Stimulated activated CD4-positive, alpha-beta T cell treated with anti-CD3 and anti-CD28 coated beads, Interleukin-4, amount 100 ng/mL, for 24 hours (primary cell): ENCODE data around the gene FAM221B.

Experiments
- DNase-seq: peaks from one replicate; pipeline ENCODE4 v3.0.0-alpha.2; 2020

FAM221B gene

DNA sequence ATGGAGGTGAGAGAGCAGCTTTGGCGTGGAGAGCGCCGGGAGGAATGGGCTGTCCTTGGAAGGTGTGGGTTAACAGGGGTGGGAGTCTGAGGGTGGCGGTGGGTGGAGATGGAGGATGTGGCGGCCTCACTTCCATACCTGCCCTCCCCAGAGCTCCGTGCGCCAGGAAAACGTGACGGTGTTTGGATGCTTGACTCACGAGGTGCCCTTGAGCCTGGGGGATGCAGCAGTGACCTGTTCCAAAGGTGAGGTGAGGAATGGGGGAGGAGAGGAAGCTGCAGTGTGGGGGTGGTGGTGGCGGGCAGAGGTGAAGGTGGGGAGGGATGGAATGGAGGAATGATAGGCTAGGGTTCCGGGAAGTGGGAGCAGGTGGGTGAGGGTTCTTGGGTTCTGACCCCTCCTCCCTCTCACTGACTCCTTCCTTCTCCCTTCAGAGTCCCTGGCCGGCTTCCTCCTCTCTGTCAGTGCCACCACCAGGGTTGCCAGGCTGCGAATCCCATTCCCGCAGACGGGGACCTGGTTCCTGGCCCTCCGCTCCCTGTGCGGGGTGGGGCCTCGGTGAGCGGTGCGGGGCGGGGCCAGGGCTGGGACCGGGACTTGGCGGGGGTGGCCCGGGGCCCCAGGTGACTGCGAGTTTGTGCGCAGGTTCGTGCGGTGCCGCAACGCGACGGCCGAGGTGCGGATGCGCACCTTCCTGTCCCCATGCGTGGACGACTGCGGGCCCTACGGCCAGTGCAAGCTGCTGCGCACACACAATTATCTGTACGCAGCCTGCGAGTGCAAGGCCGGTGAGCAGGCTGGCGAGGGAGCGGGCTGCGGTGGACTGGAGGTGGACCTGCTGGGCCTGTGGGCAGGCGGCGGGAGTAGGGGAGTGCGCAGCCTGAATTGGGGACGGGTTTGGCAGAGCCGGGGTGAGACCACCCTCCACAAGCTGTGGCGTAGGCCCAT is 17.6 kb upstream of the FAM221B start:
- DNase-seq, result no peak

DNA sequence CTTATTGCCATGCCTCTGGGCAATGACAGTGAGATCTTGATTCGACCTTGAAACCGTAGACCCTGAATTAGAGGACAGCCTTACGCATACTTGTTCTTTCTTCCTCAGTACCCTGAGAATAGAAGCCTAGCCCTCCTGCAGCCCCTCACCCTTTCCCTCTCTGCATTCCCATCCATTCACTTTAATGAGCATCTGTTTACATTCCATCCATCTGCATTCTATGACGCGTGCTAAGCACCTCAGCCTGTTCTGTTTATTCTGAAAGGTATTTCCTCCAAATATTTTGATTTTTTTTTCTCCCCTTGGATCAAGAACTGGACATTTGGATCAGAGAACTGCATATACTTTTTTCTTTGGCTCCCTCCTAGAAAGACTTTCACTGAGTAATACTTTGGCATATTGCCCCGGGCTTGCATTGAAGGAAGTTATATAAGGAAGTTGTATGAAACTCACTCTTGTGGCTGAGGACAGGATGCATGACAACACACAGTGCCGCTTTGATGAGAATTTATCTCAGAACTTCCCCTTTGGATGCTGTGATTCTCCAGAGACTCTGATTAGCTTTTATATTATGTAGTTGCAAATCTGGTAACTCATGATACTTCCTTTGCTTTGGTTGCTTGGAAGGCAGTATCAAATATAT is 16.2 kb upstream of the FAM221B start:
- DNase-seq, result peak; percentile 11

DNA sequence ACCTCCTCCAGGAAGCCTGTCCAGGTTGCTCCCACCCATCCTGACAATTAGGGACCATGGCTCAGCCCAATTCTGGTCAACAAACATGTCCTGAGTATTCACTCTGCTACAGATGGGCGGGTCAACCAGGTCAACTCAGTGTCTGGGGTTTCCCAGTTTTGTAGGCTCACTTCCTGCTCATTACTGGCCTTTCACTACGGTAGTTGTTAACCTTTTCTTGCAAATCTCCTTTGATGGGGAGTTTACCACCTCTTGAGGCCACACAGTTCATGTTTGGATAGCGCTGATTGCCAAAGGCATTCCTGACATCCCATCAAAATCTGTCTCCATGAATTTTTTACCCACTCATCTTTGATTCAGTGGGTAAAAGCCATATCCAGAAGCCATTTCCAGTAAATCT is 14.3 kb upstream of the FAM221B start:
- DNase-seq, result no peak

DNA sequence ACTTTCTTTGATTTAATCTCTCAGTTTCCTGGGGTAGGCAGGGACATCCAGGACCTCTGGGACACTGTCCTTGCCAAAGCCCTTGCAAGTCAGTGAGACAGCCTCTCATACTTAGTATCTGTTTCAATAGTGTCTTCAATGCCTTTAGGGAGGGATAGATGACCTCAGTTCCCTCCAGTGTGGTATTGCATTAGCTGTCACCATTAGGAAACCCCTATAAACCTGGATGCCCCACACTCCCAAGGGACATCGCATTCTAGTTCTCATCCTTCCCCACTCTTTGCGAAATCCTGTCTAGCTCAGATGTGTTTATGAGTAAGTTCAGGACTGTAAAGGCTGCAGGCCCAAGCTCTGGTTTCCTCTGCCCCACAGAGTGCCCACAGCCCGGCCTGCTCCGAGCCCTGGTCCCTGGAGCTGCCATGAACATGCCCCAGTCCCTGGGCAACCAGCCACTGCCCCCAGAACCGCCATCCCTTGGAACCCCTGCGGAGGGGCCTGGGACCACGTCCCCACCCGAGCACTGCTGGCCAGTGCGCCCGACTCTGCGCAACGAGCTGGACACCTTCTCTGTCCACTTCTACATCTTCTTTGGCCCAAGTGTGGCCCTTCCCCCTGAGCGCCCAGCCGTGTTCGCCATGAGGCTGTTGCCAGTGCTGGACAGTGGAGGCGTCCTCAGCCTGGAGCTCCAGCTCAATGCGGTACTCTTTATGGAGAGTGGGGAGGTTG is 13.7 kb upstream of the FAM221B start:
- DNase-seq, result no peak

DNA sequence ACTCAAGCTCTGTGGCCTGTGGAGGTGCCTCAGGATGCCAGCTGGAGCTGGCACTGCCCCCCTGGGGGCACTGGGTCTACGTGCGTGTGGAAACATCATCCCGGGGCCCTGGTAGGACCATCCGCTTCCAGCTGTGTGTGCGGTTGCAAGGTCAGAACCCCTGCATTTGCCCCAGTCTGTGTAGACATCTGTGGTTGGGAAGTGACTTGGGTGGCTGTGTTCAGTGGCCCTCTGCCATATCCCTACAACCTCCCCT is 13.0 kb upstream of the FAM221B start:
- no peak for DNase-seq

DNA sequence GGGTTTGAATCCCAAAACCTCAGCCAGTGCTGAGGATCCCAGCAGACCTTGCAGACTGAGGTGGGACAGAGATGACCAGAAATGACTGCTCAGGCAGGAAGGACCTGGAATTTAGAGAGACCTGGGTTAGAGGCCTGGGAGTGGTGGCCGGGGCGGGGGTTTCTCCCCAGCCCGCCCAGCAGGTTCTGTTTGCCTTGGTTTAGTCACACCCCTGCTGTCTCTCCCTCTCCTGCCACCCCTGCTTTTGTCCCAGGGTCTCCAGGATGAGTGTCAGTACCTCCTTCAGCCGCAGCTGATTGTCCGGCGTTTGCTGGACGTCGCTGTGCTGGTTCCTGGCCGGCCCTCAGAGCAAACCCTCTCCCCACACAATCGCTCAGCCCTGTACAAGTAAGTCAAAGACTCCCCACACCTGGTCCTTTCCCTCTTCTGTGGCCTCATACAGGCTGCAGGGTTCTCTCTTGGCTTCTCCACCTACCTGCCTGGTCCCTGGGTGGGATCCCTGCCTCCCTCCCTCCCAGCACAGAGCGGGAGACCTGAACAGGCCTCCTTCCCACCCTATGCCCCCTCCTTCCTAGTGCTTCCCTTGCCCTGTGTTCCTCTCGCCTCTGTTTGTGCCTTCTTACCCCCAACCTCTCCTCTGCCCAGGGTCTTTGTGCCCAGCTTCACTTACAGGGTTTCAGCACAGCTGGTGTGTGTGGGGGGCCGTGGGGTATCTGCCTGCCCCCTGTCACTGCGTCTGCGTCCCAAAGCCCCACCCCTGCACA is 12.5 kb upstream of the FAM221B start:
- DNase-seq, result no peak

DNA sequence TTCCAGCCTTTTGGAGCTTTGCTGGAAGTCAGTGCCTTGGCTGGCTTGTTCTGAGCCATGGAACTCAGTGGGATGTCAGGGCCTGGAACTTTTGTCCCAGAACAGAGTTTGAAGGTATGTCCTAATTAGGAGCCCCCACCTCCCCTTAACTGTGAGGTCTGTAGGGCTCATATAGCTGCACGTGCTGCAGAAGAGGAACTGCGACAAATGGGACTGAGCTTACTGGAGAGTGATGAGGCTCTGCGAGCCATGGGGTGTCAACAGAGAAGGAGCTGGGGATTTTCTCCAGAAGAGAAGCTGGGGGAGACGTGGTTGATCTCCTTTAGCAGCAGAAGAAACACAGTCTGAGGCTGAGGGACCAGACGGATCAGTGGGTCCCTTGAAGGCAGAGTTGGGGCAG is 11.4 kb upstream of the FAM221B start:
- no peak for DNase-seq

DNA sequence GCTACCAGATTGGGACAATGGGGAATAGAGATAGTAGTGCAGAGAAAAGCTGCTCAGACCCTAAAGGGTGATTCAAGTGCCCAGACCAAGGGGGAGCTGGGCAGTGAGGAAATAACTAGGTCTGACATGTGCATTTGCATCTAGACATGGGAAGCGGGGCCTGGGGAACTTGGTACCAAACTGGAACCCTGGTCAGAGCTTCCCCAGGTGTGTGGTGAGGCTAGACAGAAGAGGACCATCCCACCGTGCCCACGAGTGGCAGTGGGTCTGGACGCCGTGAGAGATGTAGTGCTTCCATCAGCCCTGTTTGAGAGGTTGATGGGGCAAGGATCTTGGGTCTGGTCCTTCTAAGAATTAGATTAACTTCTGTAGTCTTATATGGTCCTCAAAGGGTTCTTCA is 8.1 kb upstream of the FAM221B start:
- DNase-seq, result no peak

DNA sequence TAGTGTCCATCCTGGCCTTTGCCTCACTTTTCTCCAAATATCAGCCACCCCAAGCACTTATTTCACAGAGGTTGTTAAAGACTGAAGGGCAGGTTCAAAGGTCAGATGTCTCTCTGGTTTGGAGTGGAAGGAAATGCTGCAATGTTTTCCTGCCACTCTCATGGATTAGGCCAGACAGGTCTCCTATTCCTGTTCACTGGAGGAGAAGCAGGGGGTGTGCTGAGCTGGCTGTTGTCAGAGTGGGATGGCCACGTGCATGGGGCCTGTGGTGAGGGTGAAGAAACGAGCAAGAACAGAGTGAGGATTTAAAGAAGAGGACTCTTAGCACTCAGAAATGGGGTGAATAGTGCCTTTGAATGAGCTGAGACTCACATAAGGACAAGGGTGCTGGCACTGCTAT is 7.2 kb upstream of the FAM221B start:
- no peak for DNase-seq

DNA sequence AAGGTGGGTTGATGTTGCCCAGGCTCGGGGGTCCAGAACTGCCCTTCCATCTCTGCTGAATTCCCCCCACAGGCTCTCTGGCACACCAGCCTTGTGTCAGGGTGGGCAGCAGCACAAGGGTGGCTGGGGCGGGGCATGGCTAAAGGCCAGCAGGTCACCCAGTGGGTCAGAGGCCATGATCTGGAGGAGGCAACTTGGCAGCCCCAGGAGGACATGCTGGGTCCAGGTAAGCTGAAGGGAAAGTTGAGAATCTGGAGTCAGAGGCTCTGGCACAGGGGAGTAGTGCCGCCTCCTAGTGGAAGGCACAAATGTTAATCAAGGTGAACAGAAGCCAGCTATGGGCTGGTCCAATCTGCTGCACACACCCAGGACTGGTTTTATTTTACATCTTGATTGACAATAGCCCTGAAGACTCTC is 6.7 kb upstream of the FAM221B start:
- no peak for DNase-seq

DNA sequence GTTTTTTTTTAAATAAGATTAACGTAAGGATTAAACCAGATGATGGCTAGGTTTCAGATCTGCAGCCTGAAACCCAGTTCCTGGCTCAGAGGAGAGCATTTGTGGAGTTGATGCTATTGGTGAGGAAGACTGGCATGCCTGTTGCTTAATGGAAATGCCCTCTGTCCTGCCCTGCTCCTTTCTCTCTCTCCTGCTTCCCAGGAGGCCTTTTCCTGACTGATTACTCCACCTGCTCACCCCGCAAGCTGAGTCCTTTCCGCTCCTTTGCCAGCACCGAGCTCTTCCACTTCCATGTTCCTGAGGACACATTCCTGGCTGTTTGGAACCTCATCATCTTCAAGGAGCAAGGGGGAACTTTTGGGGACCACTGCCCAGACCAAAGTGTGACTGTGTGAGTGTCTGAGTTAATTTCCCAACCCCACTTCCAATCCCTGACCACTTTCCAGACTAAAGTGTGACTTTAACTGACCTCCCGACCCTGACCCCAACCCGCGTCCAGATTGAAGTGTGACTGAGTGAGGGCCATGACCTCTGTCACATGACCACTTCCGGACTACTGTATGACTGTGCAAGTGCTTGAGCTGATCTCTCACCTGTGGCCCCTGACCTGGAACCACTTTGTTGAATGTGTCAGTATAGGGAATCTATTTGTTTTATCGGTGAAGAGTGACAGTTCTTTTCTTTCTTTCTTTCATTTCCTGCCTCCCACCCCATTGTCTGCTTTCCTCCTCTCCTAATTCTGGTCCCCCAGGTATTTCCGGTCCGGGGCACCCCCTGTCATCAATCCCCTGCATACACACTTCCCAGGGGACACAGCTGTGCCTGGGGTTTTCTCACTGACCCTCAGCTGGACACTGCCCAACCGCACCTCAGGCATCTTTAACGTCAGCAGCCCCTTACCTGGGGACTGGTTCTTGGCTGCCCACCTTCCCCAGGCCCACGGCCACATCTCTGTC is 6.0 kb upstream of the FAM221B start:
- DNase-seq, result no peak

DNA sequence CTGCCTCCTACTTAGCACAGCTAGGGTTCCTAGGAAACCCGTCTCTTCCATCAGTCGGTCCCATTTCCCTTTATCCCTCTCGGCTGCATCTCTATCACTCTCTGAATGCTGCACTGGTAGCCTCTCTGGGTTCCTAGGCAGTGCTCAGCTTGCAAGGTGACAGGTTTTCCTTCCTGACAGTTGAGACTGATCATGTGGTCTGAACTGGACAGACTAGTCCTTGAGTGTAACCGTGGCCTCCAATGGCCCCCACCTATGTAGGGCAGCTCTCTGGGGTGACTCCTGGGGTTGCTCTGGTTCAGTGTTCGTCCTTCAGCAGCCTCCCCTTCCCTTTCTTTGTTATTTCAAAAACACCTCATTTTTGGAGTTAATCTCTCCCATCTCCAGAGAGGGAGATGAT is 4.3 kb upstream of the FAM221B start:
- DNase-seq, result no peak

DNA sequence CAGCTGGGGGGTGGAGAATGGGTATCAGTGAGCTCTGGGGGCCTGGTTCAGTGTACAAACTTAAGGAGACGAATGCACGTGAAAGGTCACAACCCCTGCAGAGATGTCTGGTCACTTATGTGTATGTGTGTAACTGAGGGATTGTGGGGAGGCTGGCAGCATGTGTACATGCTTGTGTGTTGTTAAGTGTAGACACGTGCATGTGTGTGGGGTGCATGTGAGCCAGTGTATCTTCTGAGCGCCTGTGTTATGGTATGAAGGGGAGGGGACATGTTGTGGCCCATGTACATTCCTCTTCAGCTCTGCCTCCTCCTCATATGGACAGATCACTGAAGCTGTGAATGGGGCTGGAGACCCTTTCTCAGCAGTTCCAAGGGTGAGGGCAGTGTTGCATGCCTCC is 2.5 kb upstream of the FAM221B start:
- DNase-seq, result no peak

DNA sequence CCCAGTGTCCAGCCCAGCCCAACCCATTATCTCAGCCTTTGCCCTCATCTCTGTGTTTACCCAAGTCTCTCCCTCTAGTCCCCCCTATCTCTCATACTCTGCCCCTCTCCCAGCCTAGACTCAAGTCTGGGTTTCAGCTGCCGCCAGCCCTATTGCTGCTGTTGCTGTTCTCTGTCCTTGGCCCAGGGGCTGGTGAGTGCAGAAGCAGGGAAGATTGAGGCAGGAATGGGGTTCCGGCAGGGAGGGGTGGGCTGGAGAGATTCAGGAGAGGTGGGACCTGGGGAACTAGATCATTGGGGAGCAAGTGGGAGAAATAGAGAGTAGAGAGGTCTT is 1.2 kb upstream of the FAM221B start:
- no peak for DNase-seq

DNA sequence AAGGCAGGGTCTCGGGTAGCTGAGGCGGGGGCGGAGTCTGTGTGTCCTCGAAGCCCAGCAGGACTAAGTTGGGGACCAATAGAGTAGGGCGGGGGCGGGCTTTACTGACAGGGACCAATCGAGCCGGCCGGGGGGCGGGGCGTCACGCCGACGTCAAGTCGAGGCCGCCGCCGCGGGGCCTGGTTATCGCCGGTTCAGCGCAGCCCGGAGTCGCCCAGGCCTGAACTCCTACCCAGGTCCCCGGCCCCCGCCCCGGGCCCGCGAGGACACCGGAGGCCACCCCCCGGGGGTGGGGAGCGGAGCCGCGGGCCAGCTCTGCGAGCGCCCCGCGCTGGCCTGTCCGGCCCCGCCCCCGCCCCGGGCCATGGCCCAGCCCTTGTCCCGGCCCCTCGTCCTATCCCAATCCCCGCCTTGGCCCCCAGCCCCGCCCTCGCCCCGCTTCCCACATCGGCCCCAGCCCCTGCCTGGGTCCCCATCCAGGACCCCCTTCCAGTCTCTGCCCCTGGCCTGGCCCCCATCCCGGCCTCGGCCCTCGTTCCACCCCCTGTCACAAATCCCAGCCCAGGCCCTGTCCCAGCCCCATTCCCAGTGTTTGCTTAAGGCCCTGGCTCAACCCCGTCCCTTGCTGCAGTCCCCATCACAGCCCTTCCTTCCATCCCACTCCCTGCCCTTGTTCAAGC is 692 bp upstream of the FAM221B start, which contains the start of gene TMEM8B:
Gene TMEM8B, plus strand, starts transcription at position 145 of the 680 bp plus-strand sequence. Its CDS starts 220 bp downstream, at position 365.
- DNase-seq, result peak; percentile 96

DNA sequence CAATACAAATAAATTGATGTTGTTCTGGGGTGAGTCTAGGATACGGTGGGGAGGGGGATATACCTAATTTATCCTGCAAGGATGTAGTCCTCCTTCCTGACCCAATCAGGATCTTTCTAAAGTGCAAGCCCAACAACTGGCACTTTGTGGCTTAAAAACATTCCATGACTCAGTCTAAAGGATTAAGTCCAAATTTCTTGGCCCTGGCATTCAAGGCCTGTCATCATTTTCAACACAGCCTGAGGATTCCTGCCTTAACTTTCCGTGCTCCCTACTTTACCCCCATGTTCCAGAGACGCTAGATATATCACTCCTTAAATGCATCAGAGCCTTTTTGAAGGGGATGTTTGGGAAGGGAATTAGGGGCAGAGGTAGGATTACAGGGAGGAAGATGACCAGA is 1.0 kb downstream of the FAM221B start:
- no peak for DNase-seq

DNA sequence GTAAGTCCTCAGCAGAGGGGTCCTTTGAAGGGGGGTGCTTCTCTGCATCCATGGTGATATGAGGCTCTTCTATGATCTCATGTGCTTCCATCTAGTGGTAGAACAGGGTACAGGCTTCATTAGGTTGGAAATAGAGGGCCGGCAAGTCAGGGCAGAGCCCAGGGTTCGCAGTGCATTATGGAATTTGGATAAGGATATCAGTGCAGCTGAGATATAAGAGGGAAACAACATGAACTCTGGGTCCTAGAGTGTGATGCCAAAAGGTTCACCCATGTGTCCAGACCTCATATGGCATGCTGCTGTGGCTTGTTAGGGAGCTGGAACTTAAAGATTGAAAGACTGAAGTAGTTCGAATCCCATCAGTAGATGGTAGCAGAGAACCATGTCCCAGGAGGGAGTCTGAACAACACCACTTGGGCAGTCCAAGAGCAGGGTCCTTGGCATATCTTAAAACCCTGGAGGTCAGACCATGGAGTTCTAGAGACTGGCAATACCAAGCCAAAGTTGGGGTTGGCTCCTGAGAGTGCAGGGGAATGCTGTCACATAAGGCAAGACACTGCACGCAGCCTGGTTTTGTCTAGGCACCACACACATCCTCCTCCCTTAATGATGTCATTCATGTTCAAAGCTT is 2.3 kb downstream of the FAM221B start:
- DNase-seq, result peak; percentile 38

DNA sequence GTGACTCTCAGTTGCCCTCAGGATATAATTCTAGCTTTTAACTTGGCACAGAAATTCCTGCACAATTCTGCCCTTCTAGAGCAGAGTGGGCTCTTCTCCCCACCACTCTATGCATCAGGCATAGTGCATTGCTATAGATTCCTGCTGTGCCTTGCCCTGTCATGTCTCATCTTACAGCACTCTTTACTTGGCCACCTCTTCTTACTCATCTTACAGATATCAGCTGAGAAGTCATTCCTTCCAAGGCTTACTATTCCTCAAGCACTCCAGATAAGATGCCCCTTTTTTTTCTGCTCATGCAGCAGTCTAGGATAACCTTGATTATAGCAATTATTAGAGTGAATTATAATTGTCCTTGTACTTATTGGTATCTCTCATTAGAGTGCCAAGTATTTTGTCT is 5.6 kb downstream of the FAM221B start:
- DNase-seq, result no peak

DNA sequence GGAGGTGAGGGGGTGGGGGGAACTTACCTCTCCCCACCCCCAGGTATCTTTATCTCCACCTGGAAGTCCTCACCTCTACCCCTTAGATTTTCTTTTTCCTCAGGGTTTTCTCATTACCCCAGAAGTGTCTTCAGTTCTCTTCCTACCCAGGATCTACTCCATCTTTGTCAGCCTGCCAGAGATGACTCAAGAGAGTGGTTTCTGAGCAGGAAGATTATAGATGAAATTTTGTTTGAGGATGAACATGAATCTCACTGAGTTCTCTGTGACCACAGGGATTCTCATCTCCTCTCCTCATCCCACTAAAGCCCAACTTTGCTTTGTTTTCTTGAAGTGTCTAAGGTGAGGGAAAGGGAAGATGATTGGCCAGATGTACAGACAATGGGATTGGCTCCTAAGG is 8.5 kb downstream of the FAM221B start:
- no peak for DNase-seq

DNA sequence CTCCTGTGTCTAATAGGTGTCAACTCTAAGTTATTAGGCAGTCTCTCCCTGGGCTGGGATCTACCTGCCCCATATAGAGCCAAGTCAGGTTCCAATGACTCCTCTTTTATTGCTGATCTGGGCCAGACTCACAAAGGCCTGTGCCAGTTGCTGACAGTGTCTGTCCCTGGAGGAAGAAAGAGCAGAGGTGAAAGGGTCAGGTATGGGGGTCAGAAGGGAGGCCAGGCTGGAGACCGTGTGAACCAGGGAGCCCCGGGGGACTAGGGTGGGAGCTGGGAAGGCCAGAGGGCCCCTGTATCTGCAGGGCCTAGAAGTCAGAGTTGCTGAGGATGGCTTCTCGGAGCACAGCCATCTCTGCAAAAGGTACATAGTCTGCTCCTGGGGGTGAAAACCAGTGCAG is 10.2 kb downstream of the FAM221B start:
- no peak for DNase-seq

DNA sequence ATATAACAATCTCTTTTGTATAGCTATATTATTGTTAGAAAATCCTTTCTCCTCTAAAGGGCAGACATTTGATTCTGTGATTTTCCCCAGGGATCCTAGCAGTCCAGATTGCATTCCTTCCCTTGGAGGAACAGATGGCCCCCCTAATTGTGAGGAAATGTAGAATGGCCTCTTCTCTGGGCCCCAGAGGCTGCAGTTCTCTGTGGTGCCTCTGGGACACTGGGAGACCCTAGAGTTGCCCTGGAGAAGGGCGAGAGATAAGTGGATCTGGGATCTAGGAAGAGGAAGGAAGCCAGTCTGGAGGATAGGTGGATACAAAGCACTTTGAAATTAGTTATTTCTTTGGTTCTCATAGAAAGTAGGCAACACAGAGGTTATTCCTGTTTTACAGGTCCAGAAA is 11.8 kb downstream of the FAM221B start:
- DNase-seq, result no peak
